Mammary microvascular endothelial cell (primary cell): ENCODE measurements around the gene PFDN1. TPM values are rescaled to one million over a fixed set of nuclear protein-coding genes. Genes with fewer than 3 reads are reported as not detected.

Experiments used
- total RNA-seq: library from RNA; depleted of rRNA; stranded (reverse); fragments of >200 nt; gene quantifications from 2 replicates; pipeline ENCODE4 v1.2.3, GENCODE V29; 2015

The PFDN1 gene, protein sequence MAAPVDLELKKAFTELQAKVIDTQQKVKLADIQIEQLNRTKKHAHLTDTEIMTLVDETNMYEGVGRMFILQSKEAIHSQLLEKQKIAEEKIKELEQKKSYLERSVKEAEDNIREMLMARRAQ
- total RNA-seq: 146 and 169 TPM in 2 replicates

DNA sequence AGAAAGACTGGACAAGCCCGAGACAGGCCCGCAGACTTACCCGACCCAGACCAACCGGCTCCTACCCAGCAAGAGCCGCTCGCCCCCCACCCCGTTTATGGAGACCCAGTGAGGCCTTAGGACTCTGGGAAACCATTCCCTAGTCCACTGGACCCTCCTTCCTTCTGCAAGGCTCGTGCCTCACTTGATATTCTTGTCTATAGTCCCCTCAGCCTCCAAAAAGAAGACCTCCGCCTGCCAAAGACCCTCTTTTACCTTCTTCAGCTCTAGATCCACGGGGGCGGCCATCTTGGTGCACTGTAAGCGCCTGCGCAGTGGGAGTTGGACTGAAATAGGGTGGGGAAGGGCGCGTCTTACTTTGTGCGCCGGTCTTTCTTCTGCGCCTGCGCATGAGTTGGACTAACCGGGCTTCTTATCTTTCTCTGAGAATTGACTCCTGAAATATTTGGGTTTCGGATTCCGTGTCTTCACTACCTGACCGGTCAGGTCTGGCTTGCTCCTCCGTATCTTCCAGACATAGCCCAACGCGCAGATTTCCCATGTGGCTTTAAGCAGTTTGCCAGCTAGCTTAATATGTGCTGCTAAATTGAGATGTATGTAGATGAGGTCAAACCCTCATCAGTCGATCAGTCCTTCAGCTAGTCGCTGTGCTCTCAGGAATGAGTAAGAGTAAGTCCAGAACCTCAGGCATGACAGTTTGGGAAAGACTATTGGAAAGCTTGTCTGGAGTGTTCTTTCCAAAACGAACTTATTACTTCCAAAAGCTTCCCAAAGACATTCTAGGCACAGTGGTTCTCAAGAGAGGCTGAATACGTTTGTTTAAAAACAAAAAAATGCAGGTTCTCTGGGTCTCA, at the start of gene PFDN1:
TSS of gene PFDN1 (minus strand) at position 316 of the 854 bp plus-strand sequence. CDS start at position 288, 28 bp downstream.

DNA sequence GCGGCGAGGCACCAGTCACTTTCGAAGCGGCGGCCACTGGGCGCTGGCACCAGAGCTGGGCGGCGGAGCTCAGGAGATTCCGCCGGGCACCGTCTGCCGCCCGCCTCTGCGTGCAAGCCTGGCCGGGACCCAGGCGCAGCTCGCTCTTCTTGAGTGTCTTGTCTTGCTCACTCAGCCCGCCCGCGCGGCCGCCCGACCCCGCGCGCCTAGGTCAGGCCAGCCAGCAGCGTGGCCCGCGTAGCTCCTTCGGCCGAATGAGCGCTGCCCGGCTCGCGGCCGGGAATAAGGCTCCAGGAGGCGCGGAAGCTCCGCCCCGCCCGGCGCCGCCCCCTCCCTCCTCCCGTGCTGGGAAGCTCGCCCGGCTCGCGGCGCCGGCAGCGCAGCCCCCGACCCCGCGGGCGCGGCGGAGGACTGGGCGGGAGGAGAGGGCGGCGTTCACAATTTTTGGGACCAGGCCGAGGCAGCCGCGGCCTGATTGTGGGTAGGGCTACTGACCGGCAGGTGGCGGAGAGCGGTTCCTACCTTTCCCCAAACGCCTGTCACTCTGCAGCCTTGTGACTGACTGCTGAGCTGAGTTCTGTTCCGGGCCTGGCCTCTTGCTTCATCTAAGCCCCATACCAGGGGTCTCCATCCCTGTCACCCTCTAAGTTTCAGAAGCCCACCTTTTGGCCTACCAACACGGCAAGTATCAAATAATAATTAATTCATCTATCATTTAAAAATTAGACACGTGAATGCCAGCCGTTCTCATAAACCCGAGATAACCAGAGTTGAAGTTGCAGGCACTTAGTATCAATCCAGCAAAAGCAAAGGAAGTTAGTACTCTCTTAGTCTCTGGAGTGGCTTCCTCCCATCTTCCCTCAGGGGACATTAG, 43.7 kb upstream of the PFDN1 start, which contains the start of gene HBEGF:
TSS of gene HBEGF (minus strand) at position 256 of the 874 bp plus-strand sequence. CDS start 275 bp downstream, outside the sequence.

Other genes with a start within 250 kb of the PFDN1 start
- 5.6 and 6.3 TPM in 2 replicates for gene PURA, start 189.0 kb downstream of the PFDN1 start, total RNA-seq
- gene IGIP, start 177.2 kb downstream of the PFDN1 start, total RNA-seq: 0.67 and 2.2 TPM in 2 replicates
- gene CYSTM1, start 127.9 kb downstream of the PFDN1 start, total RNA-seq: 51.6 and 78.9 TPM in 2 replicates
- gene HBEGF, start 43.5 kb upstream of the PFDN1 start, total RNA-seq: 90.7 and 90.9 TPM in 2 replicates
- not detected in 2 replicates for gene SLC4A9, start 57.1 kb upstream of the PFDN1 start, total RNA-seq
- 25.6 and 26.8 TPM in 2 replicates for gene ANKHD1, start 98.7 kb upstream of the PFDN1 start, total RNA-seq
- 3.8 and 4.8 TPM in 2 replicates for gene EIF4EBP3, start 244.6 kb upstream of the PFDN1 start, total RNA-seq